ENCODE measurements around the gene ANO6. TPM values are rescaled to one million over a fixed set of nuclear protein-coding genes. Genes with fewer than 3 reads are reported as not detected.

The ANO6 gene
- total RNA-seq, 3 donors from 2014 or later = 71.8 to 141 (median 76.5) TPM

DNA sequence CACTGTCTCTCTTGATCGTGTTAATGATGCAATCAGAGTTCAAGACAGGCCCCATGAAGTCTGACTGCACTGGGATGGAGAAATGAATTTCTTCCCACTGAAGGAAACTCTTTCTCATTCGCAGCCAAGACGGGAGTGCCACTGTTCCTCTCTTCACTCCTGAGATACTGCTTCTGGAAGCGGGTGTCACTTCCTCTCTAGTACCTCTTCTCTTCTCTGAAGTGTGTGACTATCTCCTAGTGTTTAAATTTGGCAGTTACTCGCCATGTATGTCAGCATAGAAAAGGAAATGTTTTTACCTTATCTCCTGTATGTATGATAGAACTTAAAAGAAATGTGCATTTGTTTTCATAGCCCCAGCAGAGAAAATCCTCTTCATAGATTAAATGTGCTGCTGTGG lies 215.2 kb downstream of the ANO6 start:
- intact Hi-C loops (cut with DNase I; ENCODE audit: low total_unique reads) = no loop called here

DNA sequence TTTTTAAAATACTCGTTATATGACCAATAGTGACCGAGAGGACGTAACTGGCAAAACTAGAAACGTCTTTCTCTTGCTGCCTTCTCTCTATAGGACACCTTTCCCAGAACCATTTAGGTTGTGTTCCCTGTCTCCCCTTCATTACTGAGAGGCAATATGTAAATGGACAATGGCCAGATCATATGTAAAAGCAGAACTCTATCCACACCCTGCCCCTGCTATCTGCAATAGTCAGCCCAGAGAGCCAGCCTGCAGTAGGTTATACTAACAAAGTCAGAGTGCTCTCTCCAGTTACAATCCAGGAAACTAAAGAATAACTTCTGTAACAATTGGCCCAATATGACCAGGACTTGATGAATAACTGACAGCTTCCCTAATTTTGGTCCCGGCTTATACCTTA lies 216.8 kb downstream of the ANO6 start:
- peaks cover 6% of the 10 kb centered on the region for H3K36me3 ChIP-seq
- intact Hi-C loops (cut with DNase I; ENCODE audit: low total_unique reads) = no loop called here
- no peak for TF ChIP-seq CTCF (IDR thresholded peaks at IDR 0.05)
- no peak for TF ChIP-seq POLR2AphosphoS5 (IDR thresholded peaks at IDR 0.05)
- no peak for TF ChIP-seq POLR2A (IDR thresholded peaks at IDR 0.05)

More for the DNA sequence above, 215.2 kb downstream of the ANO6 start:
- no peak for TF ChIP-seq CTCF (IDR thresholded peaks at IDR 0.05)
- no peak for TF ChIP-seq POLR2A (IDR thresholded peaks at IDR 0.05)
- no peak for TF ChIP-seq POLR2AphosphoS5 (IDR thresholded peaks at IDR 0.05)
- Histone ChIP-seq H3K27ac (no peak overlapping the region), H3K27me3 (no peaks in the 10 kb centered on the region), H3K4me1 (no peaks in the 10 kb centered on the region), H3K36me3 (peaks cover 6% of the 10 kb centered on the region), H3K4me3 (no peak overlapping the region), H3K9me3 (no peaks in the 10 kb centered on the region)
- DNase-seq (ENCODE audit: low spot score in 2 of 2) = no peak

GRCh38 chr12:45433441-45433868 lies 217.6 kb downstream of the ANO6 start:
- no peak for DNase-seq (ENCODE audit: low spot score in 2 of 2)
- peaks cover 6% of the 10 kb centered on the region for H3K36me3 ChIP-seq
- TF ChIP-seq CTCF (IDR thresholded peaks at IDR 0.05) (no peak), POLR2AphosphoS5 (IDR thresholded peaks at IDR 0.05) (no peak), POLR2A (IDR thresholded peaks at IDR 0.05) (no peak)
- no peaks in the 10 kb centered on the region for H3K27me3 ChIP-seq
- no peak overlapping the region for H3K27ac ChIP-seq
- intact Hi-C loops (cut with DNase I; ENCODE audit: low total_unique reads) = no loop called here
- H3K4me1 ChIP-seq = no peaks in the 10 kb centered on the region
- H3K9me3 ChIP-seq = no peaks in the 10 kb centered on the region
- no peak overlapping the region for H3K4me3 ChIP-seq

More for the DNA sequence above, 216.8 kb downstream of the ANO6 start:
- Histone ChIP-seq H3K9me3 (no peaks in the 10 kb centered on the region), H3K27ac (no peak overlapping the region), H3K27me3 (no peaks in the 10 kb centered on the region), H3K4me3 (no peak overlapping the region), H3K4me1 (no peaks in the 10 kb centered on the region)
- no peak for DNase-seq (ENCODE audit: low spot score in 2 of 2)

DNA sequence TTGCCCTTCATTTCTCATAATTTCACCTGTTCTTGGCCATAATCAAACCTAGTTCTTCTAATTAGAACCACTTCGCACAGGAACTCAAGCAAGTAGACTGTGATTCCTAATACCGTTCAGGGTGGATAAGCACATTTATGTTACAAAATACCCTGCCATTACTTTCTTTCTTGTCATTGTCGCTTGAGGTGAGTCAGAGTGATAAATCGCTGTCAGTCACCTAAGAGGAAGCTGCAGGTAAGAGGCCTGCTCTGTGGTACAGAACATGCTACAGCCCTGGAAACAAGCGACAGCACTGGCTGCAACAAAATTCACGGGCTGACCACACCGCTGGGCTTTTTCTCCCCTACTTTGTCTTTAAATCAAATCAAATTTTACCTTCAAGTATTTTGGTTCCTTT lies 218.2 kb downstream of the ANO6 start:
- no peak for TF ChIP-seq POLR2A (IDR thresholded peaks at IDR 0.05)
- no peak for TF ChIP-seq POLR2AphosphoS5 (IDR thresholded peaks at IDR 0.05)
- TF ChIP-seq CTCF (IDR thresholded peaks at IDR 0.05) = no peak
- H3K36me3 ChIP-seq = peaks cover 3% of the 10 kb centered on the region
- DNase-seq (ENCODE audit: low spot score in 2 of 2) = no peak
- H3K4me3 ChIP-seq = no peak overlapping the region
- no peaks in the 10 kb centered on the region for H3K4me1 ChIP-seq
- intact Hi-C loops (cut with DNase I; ENCODE audit: low total_unique reads) = no loop called here
- no peaks in the 10 kb centered on the region for H3K27me3 ChIP-seq
- no peak overlapping the region for H3K27ac ChIP-seq
- no peaks in the 10 kb centered on the region for H3K9me3 ChIP-seq

DNA sequence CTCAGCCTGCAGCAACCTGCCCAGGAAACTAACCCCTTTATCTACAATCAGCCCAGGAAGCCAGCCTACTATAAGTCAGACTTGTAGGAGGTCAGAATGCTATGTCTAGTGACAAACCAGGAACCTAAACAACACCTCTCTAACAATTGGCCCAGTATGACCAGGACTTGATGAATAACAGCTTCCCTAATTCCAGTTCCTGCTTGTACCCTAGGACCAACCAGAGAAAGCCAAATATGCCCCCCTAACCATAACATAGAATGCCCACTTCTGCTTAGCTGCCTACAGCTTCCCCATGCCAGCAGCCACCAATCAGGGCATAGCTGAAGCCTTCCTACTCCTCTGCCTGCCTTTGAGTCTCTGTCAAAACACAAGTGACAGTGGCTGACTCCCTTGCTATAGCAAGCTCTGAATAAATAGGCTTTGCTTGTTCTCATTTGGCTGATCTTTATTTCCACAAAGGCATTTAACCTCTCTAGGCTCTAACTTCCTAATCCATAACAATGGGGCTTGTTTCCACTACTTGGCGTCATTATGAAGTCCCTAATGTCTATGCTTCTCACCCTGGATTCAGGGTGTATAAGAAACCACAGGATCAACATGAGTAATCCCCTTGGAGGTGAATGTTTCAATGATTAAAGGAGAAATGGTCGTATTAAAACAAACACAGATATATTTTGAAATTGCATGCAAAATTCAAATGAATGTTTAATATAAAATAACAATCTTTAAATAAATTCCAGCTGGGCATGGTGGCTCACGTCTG lies 220.2 kb downstream of the ANO6 start:
- Histone ChIP-seq H3K4me3 (no peak overlapping the region), H3K27ac (peak overlapping the region in 1 of 2 donors; percentile 22), H3K4me1 (no peaks in the 10 kb centered on the region), H3K27me3 (no peaks in the 10 kb centered on the region), H3K36me3 (no peaks in the 10 kb centered on the region), H3K9me3 (peaks cover 0 to under 1% of the 10 kb centered on the region in 2 donors)
- intact Hi-C loops (cut with DNase I; ENCODE audit: low total_unique reads) = no loop called here
- no peak for DNase-seq (ENCODE audit: low spot score in 2 of 2)
- no peak for TF ChIP-seq POLR2AphosphoS5 (IDR thresholded peaks at IDR 0.05)
- TF ChIP-seq POLR2A (IDR thresholded peaks at IDR 0.05) = no peak

All from breast epithelium (tissue), 4 donors.